GM19324 (cell line): ENCODE data around the gene SLC6A17.

ENCODE experiments used
- ATAC-seq: cut with Tn5 transposase; IDR thresholded peaks from one replicate; pipeline ENCODE4 v1.9.1; 2021; ENCODE audit warnings: mild to moderate bottlenecking, moderate library complexity; ENCODE audit not compliant: unreplicated experiment, low FRiP score

Gene SLC6A17

GRCh38 chr1:110198746-110199145 is 48.5 kb downstream of the SLC6A17 start:
- no peak for ATAC-seq

- no peak for ATAC-seq
Measured at GRCh38 chr1:110200190-110200589, 49.9 kb downstream of the SLC6A17 start.

GRCh38 chr1:110200666-110201065 is 50.4 kb downstream of the SLC6A17 start:
- no peak for ATAC-seq

GRCh38 chr1:110201157-110201825 is 51.0 kb downstream of the SLC6A17 start:
- ATAC-seq, result no peak

- no peak for ATAC-seq
Measured at GRCh38 chr1:110203021-110203661, 52.8 kb downstream of the SLC6A17 start.

- ATAC-seq, result no peak
Measured at GRCh38 chr1:110205156-110205555, 54.9 kb downstream of the SLC6A17 start.

- no peak for ATAC-seq
Measured at GRCh38 chr1:110205591-110206155, 55.4 kb downstream of the SLC6A17 start.

GRCh38 chr1:110206261-110206920 is 56.1 kb downstream of the SLC6A17 start:
- ATAC-seq, result no peak

- ATAC-seq, result no peak
Measured at GRCh38 chr1:110207831-110208230, 57.5 kb downstream of the SLC6A17 start.

GRCh38 chr1:110208916-110209645 is 58.8 kb downstream of the SLC6A17 start:
- no peak for ATAC-seq

GRCh38 chr1:110209715-110210603 is 59.7 kb downstream of the SLC6A17 start, which contains the start of gene KCNC4:
Gene KCNC4, plus strand, starts transcription at chr1:110210314. Its CDS starts 1,186 bp downstream, at chr1:110211500.
- ATAC-seq, result peak; percentile 84

- peak; percentile 41 for ATAC-seq
Measured at GRCh38 chr1:110210604-110211495, 60.6 kb downstream of the SLC6A17 start.

GRCh38 chr1:110211496-110212168 is 61.3 kb downstream of the SLC6A17 start:
- no peak for ATAC-seq

- ATAC-seq, result no peak
Measured at GRCh38 chr1:110212169-110213142, 62.2 kb downstream of the SLC6A17 start.

GRCh38 chr1:110213143-110213540 is 62.8 kb downstream of the SLC6A17 start:
- ATAC-seq, result no peak

GRCh38 chr1:110214454-110215404 is 64.4 kb downstream of the SLC6A17 start:
- ATAC-seq, result no peak
